ENCODE results near the gene BHLHE23. TPM values are rescaled to one million over a fixed set of nuclear protein-coding genes. Genes with fewer than 3 reads are reported as not detected.

Gene BHLHE23
- polyA plus RNA-seq, 1 experiment = not detected

DNA sequence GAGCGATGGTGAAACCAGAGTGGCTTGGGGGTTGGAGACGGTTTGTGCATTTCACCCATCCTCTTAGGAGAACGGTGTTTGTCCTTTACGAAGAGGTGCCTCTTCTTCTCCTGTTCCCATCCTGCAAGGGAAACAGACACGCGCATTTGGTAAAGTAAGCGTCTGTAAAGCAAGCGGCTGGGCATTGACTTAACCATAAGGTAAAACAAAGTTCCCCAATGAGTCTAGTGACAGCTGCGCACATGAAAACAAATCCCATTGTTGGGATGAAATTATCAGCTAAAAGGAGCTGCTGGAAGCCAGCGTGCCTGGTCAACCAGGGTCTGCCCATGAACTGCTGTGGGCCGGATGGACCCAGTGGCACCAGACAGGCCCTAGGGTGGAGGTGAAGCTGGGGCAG is 5.8 kb downstream of the BHLHE23 start:
- ChIA-PET POLR2A (no interaction called here), CTCF (no interaction called here)
- Histone ChIP-seq H3K4me3 (ENCODE audit: low read depth, low read length) (no peak overlapping the region), H3K27ac (ENCODE audit: low read depth, low read length) (no peak overlapping the region), H3K9me3 (ENCODE audit: control insufficient read depth, insufficient read depth, low read length) (no peaks in the 10 kb centered on the region; the same call in 1 of the 2 replicates), H3K27me3 (ENCODE audit: control insufficient read depth, insufficient read depth, low read length) (peaks cover 69% of the 10 kb centered on the region)
- DNase-seq (ENCODE audit: low read depth, low spot score) = no peak
- TF ChIP-seq, protein P1, sequence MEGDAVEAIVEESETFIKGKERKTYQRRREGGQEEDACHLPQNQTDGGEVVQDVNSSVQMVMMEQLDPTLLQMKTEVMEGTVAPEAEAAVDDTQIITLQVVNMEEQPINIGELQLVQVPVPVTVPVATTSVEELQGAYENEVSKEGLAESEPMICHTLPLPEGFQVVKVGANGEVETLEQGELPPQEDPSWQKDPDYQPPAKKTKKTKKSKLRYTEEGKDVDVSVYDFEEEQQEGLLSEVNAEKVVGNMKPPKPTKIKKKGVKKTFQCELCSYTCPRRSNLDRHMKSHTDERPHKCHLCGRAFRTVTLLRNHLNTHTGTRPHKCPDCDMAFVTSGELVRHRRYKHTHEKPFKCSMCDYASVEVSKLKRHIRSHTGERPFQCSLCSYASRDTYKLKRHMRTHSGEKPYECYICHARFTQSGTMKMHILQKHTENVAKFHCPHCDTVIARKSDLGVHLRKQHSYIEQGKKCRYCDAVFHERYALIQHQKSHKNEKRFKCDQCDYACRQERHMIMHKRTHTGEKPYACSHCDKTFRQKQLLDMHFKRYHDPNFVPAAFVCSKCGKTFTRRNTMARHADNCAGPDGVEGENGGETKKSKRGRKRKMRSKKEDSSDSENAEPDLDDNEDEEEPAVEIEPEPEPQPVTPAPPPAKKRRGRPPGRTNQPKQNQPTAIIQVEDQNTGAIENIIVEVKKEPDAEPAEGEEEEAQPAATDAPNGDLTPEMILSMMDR (IDR thresholded peaks at IDR 0.05; ENCODE audit: low read depth, low read length) = no peak

DNA sequence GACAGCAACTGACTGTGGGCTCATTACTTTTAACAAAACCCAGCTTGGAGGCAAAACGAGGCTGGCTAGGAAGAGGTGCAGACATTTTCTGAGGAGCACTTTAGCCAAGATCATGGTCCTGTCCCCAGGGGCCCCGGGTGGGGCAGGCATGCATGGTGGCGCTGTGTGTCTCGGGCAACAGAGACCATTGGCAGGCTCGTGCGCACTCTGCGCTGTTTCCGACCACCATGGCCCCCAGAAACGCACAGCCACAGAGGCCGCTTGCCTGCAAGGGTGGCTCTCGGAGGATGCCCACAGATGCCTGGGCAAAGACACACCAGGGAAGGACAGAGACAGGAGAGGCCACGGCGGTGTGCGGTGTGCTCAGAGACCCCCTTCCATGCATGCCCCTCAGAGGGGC is 6.7 kb downstream of the BHLHE23 start:
- ChIA-PET POLR2A (no interaction called here), CTCF (no interaction called here)
- no peaks in the 10 kb centered on the region; the same call in 1 of the 2 replicates for H3K9me3 ChIP-seq (ENCODE audit: control insufficient read depth, insufficient read depth, low read length)
- H3K27ac ChIP-seq (ENCODE audit: low read depth, low read length) = no peak overlapping the region
- H3K4me3 ChIP-seq (ENCODE audit: low read depth, low read length) = no peak overlapping the region
- no peak for DNase-seq (ENCODE audit: low read depth, low spot score)
- H3K27me3 ChIP-seq (ENCODE audit: control insufficient read depth, insufficient read depth, low read length) = peaks cover 68% of the 10 kb centered on the region
- TF ChIP-seq, protein P1 (IDR thresholded peaks at IDR 0.05; ENCODE audit: low read depth, low read length) = no peak

DNA sequence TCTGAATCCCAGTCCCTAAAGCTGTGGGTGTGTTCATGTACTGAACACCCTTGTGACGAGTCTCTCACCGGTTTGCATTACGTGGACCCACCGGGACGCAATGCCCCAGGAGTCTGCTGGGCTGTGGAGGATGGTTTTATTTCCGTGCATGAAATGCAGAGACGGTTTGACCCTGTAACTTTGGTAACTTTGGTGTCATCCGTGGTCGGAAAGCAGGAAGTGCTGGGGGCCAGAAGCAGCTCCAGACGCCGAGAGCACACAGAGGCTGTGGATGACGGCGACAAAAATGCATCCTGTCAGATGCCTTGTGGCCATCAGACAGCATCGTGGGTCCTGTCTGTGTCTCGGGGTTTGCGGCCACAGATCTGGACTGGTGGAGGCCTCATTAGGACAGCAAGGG is 7.2 kb downstream of the BHLHE23 start:
- no peak for DNase-seq (ENCODE audit: low read depth, low spot score)
- no peak overlapping the region for H3K27ac ChIP-seq (ENCODE audit: low read depth, low read length)
- TF ChIP-seq, protein P1 (IDR thresholded peaks at IDR 0.05; ENCODE audit: low read depth, low read length) = no peak
- H3K9me3 ChIP-seq (ENCODE audit: control insufficient read depth, insufficient read depth, low read length) = no peaks in the 10 kb centered on the region; the same call in 1 of the 2 replicates
- no peak overlapping the region for H3K4me3 ChIP-seq (ENCODE audit: low read depth, low read length)
- POLR2A ChIA-PET = no interaction called here
- CTCF ChIA-PET = no interaction called here
- peaks cover 68% of the 10 kb centered on the region for H3K27me3 ChIP-seq (ENCODE audit: control insufficient read depth, insufficient read depth, low read length)

DNA sequence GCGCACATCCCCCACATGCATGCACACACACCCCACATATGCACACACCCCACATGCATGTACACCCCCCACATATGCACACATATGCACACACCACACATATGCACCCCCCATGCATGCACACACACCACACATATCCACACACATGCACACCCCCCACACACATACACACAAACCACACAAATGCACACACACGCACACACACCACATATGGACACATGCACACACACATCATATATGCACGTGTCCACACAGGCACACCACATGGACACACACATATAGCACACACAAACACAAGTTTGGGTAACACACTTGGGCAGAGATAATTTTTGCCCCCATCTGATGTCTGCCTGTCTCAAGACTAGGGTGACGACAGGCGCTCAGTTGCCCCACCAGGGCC is 8.3 kb downstream of the BHLHE23 start:
- Histone ChIP-seq H3K27ac (ENCODE audit: low read depth, low read length) (no peak overlapping the region), H3K9me3 (ENCODE audit: control insufficient read depth, insufficient read depth, low read length) (no peaks in the 10 kb centered on the region; the same call in 1 of the 2 replicates), H3K27me3 (ENCODE audit: control insufficient read depth, insufficient read depth, low read length) (peaks cover 67% of the 10 kb centered on the region), H3K4me3 (ENCODE audit: low read depth, low read length) (no peak overlapping the region)
- DNase-seq (ENCODE audit: low read depth, low spot score) = no peak
- POLR2A ChIA-PET = no interaction called here
- CTCF ChIA-PET = no interaction called here
- TF ChIP-seq, protein P1 (IDR thresholded peaks at IDR 0.05; ENCODE audit: low read depth, low read length) = no peak

DNA sequence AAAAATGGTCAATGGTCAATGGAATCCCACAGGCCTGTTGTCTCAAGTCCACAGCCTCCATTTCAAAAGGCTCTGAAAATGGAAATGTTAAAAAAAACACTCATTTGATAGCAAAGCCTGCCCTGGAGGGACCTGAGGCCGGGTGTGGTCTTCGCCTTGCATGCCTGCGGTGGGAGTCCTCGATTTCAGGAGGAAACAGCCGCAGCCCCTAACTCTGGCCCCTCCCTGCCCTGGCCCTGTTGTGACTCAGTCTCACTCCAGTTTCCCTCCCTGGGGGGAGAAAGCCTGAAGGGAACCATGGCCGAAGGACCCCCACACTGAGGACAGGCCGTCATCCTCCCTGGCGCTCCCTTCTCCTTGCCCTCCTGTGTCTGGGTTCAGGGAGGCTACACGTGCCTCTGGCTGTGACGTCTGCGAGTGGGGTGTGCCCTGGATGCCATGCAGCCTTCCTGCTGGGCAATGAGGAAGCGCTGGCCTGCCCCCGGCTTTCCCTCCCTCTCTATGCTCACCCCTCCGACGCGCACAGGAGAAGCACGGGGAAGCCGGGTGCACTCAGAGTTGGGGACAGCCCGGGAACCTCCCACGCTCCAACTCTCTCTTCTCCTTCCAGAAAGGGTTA is 9.2 kb downstream of the BHLHE23 start:
- ChIA-PET CTCF (no interaction called here), POLR2A (no interaction called here)
- Histone ChIP-seq H3K4me3 (ENCODE audit: low read depth, low read length) (no peak overlapping the region), H3K27me3 (ENCODE audit: control insufficient read depth, insufficient read depth, low read length) (peaks cover 64% of the 10 kb centered on the region), H3K27ac (ENCODE audit: low read depth, low read length) (no peak overlapping the region), H3K9me3 (ENCODE audit: control insufficient read depth, insufficient read depth, low read length) (no peaks in the 10 kb centered on the region; the same call in 1 of the 2 replicates)
- no peak for DNase-seq (ENCODE audit: low read depth, low spot score)
- TF ChIP-seq, protein P1 (IDR thresholded peaks at IDR 0.05; ENCODE audit: low read depth, low read length) = no peak

All from AG04450 (cell line).